ENCODE data around the gene ETV7. TPM values are rescaled to one million over a fixed set of nuclear protein-coding genes. Genes with fewer than 3 reads are reported as not detected.

Gene ETV7
- total RNA-seq, 2 donors from 2014 or later = 0.66 to 0.78 TPM

Other genes starting within 250 kb of the ETV7 start
- gene BRPF3, start 190.9 kb downstream of the ETV7 start, total RNA-seq = 10 to 100 TPM; 24.9 to 27.0 TPM
- gene PNPLA1, start 117.6 kb downstream of the ETV7 start, total RNA-seq = not detected
- under 1 TPM; 0.33 to 0.52 TPM for gene BNIP5, start 50.8 kb downstream of the ETV7 start, total RNA-seq
- gene PXT1, start 55.2 kb upstream of the ETV7 start, total RNA-seq = not detected
- 10 to 100 TPM; 15.5 to 16.6 TPM for gene KCTD20, start 55.3 kb upstream of the ETV7 start, total RNA-seq
- 10 to 100 TPM; 11.9 to 16.2 TPM for gene STK38, start 159.8 kb upstream of the ETV7 start, total RNA-seq
- gene SRSF3, start 206.7 kb upstream of the ETV7 start, total RNA-seq = 100 to 1,000 TPM in 1 of 2 donors, 10 to 100 TPM in 1; 86.4 to 113 TPM

Data from body of pancreas (tissue), 2 donors.